ENCODE results near the gene C2orf76. TPM values are rescaled to one million over a fixed set of nuclear protein-coding genes. Genes with fewer than 3 reads are reported as not detected.

C2orf76 gene
- total RNA-seq, 1 donor from 2014 or later = 13.4 TPM

DNA sequence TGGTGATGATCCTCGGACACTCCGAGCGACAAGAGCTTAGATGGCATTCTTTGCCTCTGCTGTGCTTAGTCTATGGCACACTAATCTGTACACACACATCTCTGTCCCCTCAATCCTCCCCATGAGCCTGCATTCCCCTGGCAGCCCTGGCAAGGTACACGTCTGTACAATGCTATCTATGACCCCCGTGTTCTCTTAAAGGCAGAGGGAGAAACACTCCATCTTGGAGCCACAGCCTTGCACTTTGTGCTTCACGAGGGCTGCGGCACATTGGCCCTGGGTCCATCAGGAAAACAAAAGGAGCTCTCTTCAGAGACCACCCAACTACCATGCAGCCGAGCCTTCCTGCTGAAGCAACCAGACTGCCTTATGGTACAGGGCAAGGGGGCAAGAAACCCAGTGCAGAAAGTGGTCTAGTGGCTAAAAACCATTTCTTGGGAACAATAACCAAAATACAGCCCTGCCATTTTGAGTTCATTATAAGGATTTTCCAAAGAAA, 100.5 kb downstream of the C2orf76 start:
- DNase-seq (ENCODE audit: extremely low read depth, low read depth, low spot score) = no peak

DNA sequence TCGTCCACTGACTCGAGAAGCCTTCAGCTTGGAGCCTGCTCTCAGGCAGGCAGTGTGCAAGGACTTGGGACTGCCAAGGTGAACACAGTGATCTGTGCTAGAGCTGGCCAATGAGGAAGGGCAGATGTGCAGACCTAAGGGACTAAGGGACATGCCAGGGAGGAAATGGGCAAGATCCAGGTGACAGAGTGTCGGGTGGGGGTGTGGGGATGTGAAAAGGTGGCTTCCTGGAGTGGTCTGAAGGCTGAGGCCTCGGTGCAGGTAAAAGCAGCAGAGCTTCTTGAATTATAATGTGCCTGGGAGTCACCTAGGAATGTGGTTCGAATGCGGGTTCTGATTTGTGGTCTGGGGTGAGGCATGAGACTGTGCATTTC, 101.0 kb downstream of the C2orf76 start:
- DNase-seq (ENCODE audit: extremely low read depth, low read depth, low spot score) = no peak

DNA sequence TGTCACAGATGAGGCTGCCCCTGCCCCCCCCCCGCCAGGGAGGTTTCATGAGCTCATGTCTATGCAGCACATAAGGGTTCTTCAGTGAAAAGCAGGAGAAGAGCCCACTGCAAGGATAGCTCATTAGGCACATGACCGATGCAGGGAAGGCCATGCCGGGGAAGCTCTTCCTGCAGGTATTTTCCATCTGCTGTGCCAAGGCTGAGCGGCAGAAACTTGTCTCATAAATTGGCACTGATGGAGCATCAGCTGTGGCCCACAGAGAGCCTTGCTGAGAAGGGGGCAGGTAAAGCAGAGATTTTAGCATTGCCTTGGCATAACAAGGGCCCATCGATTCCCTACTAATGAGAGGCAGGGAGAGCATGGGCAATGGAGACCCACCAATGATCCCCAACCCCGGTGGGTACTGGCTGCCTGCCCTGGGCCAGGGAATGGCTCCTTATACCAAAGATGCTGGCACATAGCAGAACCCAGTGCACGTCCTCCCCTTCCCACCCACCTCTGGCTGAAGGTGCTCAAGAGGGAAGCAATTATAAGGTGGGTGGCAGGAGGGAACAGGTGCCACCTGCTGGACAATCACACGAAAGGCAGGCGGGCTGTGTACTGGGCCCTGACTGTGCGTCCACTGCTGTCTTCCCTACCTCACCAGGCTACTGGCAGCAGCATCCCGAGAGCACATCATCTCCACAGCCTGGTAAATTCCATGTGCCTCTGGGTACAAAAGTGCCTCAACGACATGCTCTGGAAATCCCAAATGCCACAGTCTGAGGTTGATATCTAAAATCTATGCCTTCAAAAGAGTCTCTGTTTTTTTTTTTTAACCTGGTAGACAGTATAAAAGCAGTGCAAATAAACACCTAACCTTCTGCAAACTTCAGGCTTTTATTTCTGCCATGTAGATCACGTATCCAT, 101.6 kb downstream of the C2orf76 start:
- no peak for DNase-seq (ENCODE audit: extremely low read depth, low read depth, low spot score)

DNA sequence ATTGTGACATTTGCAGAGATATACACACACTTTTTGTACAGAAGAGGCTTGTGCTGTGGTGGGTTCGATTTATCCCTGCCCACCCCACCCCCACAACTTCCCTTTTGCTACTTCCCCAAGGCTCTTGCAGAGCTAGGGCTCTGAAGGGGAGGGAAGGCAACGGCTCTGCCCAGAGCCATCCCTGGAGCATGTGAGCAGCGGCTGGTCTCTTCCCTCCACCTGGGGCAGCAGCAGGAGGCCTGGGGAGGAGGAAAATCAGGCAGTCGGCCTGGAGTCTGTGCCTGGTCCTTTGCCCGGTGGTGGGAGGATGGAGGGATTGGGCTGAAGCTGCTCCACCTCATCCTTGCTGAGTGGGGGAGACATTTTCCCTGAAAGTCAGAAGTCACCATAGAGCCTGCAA, 103.0 kb downstream of the C2orf76 start:
- DNase-seq (ENCODE audit: extremely low read depth, low read depth, low spot score) = no peak

DNA sequence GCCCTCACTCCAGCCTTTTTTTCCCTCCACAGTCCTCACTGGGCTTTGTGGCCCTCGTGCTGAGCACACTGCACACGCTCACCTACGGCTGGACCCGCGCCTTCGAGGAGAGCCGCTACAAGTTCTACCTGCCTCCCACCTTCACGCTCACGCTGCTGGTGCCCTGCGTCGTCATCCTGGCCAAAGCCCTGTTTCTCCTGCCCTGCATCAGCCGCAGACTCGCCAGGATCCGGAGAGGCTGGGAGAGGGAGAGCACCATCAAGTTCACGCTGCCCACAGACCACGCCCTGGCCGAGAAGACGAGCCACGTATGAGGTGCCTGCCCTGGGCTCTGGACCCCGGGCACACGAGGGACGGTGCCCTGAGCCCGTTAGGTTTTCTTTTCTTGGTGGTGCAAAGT, 103.6 kb downstream of the C2orf76 start:
- DNase-seq (ENCODE audit: extremely low read depth, low read depth, low spot score) = no peak

DNA sequence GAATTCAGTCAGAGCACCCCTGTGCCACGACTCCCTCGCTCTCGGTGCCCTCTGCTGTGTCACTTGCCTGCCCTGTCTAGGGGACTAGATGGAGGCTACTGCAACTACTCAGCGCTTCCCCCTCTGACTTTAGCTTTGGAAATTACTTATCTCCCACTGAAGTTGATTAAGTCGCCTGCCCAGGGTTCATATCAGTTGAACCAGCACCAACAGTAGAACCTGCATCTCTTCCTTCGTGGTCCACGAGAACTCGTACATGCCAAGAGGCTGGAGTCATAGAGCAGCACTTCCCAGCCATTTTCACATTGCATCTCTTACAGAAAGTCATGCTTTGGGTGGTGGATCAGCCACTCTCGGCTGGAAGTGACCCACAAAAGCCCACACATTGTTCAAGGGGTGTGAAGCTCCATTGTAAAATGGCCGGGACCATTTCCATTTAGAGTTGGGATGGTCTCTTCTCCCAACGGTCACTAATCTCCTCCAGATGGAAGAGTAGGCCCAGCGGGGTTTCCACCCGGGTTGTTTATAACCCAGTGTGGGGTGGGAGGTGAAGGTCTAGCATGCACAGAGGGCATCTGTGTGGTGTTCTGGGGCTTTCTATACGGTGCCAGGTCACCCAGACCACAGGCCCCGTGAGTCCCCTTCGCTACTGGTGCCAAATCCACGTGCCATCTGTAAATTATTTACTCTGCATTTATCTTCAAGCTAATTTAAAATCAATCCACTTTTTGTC, 105.0 kb downstream of the C2orf76 start:
- DNase-seq (ENCODE audit: extremely low read depth, low read depth, low spot score) = no peak

DNA sequence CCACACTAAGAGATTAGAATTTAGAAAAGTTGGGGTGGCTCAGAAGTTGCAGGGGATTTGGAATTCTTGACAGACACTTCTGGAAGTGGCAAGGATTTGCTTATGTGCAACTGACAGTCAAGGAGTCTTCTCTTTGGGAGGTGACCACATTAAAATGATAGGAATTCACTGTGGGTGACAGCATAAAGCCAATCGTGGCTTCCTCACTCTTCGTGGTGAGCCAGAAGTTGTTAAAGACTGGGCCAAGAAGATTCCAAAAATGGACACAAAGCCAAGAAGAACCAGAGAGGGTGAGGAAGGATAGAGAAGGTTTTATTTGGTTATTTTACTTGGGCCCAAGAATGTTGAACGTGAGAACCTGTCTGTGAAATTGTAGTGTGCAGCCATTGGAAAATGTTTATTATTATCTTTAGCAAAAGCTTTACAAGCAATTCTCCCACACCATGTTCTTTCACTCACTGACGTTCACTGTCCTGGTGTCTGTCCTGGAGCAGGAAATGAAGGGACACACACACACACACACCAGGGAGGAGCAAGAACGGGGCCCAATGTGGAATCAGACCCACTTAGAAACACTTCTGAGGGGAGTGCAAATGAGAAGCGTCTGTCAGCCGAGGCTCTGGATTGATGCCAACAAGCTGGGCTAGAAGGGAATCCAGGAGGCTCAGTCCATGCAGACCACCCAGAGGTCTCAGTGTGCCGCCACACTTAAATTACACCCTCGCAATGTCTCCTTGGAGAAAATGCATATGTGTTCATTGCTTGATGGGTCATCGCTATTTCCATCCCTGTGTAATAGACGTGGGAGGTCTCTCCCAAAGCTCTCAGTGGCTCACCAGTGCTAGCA, 105.8 kb downstream of the C2orf76 start:
- no peak for DNase-seq (ENCODE audit: extremely low read depth, low read depth, low spot score)

DNA sequence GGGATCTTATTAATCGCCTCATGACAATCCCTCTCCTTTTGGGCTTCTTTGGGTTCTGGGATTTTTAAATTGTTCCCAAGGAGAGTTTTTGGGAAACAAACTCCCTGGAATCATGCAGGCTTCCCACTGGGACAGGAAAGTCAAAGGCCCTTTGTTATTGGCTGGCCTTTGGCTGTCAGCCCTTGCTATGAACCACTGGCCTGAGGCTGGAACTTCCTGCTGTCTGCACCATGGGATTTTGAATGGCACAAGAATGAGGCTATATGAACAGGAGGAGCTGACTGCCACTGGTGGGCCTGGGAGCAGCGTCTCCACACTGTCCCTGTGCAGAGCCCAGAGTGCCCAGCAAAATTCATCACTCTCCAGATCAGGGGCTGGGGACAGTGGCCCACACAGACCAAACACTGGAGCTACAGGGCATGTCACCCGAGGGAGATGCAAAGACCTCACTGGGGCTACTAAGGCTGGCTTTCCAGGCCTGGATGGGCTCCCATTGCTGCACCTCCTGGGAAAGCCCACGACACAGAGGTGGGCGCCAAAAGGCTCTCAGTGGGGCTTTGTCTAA, 107.3 kb downstream of the C2orf76 start:
- no peak for DNase-seq (ENCODE audit: extremely low read depth, low read depth, low spot score)

DNA sequence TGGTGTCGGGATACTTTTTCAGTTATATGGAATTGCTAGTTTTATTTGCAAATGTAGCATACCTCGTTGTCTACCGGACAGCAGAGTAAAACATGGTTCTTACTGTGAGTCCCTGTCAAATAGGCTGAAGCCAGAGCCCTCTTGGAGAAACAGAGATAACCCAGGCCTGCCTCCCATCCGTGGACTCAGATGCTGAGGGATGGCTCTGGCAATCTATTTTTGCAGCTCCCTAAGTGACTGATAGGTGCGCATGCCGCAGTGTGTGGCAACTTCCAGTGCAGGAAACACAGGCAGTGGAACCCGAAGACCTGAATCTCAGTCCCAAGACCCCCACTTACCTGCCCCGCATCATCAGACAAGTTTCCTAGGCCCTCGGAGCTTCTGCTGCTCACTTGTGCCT, 109.4 kb downstream of the C2orf76 start:
- DNase-seq (ENCODE audit: extremely low read depth, low read depth, low spot score) = no peak

DNA sequence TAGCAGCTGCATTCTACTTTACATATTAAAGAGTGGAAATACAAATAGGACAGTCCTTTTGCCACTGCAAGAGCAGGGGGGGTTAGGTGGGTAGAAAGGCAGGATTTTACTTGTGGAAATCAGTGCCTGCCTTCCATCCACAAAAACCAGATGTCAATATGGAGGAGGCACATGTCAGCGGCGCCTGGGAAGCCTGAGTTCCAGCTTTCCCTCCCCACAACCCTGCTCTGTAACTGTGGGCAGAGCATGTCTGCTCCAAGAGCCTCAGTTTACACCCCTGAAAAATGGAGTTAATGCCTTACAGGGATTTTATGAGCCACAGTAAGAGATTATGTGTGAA, 110.1 kb downstream of the C2orf76 start:
- DNase-seq (ENCODE audit: extremely low read depth, low read depth, low spot score) = no peak

DNA sequence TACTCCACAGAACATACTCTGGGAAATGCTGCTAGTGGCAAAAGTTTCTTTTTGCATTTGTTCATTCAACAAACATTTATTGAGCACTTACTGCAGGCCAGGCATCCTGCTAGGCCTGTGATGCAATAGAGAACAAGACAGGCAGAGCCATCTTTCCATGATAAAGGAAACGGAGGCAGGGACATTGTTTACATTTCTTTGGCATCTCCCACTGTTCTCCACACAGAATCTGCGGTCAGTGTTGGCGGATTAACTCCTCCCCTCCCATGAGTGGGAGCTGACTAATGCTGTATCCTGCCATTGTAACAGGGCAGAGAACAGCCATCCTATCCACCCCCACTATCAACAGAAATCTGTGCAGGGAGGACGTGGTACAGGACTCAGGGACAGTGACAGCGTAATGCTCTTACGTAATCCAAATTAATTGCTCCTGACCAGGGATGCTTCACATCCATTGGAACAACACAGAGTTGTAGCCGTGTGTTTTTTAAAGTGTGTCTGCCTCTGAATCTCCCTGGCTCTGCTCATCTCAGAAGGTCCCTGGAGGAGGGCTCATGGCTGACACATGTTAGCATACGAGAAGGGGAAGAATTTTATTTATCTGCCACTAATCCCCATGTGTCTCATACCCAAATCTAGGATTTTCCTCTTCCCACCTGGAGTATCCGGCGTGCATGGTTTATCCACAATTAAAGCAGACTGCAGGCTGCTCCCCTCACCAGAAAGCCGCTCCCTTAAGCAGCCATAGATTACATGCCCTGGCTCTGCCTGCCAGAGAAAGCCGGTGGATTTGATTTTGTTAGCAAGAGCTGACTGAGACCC, 110.7 kb downstream of the C2orf76 start:
- peak; percentile 70 for DNase-seq (ENCODE audit: extremely low read depth, low read depth, low spot score)

DNA sequence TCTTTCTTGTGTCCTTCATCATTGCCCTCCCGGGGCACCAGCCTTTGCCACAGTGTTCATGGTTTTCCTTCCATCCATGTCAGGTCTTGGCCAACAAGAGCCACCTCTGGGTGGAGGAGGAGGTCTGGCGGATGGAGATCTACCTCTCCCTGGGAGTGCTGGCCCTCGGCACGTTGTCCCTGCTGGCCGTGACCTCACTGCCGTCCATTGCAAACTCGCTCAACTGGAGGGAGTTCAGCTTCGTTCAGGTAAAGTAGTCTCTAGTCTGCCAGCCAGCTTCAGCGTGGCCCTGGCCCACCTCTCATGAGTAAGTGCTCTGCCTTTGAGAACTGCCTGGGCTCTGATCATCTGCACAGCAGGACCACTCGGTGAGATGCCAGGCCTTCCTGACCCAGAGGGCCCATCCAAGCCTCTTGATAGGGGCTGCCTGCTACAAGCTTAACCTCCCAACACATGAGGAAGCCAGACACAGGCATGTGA, 112.0 kb downstream of the C2orf76 start:
- no peak for DNase-seq (ENCODE audit: extremely low read depth, low read depth, low spot score)

DNA sequence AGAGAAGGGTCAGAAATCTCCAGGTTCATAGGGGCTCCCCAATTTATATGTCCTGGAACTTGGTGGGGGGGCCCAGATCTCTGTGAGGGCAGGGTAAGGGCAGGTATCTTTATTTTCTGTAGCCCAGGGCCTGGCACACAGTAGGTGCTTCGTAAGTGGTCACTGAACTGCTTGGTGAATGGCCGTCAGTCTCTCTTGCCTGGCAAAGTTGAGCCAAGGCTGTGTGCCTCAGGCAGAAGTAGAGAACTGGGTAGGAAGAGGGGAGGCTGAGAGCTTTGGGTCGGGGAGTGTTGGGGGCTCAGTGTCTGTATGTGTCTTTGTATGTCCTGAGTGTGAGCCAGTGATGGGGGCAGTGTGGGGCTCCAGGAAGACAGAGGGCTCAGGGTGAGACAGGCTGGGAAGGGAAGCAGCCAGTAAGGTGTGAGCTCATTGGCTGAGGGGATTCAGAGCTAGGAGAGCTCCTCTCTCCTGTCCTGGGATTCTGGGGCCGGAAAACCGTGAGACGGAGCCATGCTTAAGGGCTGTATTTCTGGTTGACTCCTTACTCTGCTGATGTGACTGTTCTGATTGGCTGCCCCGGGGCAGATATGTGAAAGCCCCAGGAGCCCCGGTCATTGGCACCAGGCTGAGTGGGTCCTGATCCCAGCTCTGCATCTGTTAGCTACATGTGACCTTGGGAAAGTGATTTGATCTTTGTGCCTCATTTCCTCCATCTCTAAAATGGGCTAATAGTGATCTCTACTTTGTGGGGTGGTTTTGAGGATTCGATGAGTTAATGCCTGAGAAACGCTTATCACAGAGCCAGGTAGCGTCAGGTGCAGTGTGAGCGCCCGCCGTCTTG, 112.7 kb downstream of the C2orf76 start:
- DNase-seq (ENCODE audit: extremely low read depth, low read depth, low spot score) = no peak

DNA sequence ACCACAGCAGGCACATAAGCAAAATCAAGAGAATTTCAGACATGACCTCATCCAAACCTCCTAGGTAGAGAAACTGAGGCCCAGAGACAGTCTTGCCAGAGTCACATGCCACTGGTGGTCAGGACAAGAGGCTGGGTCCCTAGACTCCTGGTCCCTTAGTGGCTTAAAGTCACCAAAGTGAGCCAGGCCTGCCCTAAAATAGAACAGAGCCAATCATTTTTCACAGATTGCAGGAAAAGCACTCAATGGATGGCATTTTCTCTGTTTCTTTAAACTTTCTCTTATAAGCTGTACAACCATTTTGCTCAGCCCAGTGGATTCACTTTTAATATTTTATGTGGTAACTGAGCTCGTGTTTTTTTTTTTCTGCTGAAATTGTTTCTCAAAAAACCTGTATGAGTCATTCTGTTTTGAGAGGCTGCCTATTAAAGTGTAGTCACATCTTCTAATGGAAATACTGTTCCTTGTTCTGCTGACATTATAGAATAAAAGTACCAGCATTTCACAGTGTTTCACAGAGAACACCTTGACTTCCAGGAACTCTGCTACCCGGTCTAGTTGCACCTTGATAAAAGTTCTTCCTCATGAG, 113.4 kb downstream of the C2orf76 start:
- DNase-seq (ENCODE audit: extremely low read depth, low read depth, low spot score) = no peak

Data from glomerular endothelial cell (primary cell).